HepG2 (cell line): ENCODE data around the gene SDK2. TPM values are rescaled to one million over a fixed set of nuclear protein-coding genes. Genes with fewer than 3 reads are reported as not detected.

Experiments
- ASH2L ChIP-seq: fragments of 300-600, 200-600 bp; sonication (generic); IDR thresholded peaks from 2 replicates; pipeline ENCODE4 v1.7.0; 2017; ENCODE audit warnings: low read depth, mild to moderate bottlenecking, moderate library complexity, mixed read lengths, low read length; ENCODE audit not compliant: insufficient read length
- BCL6 ChIP-seq: IDR thresholded peaks from 2 replicates; pipeline ENCODE4 v1.6.1; 2016; ENCODE audit warnings: missing genetic modification reagents, missing compliant biosample characterization
- CBFB ChIP-seq: sonication (generic); formaldehyde crosslinking; IDR thresholded peaks from 2 replicates; pipeline ENCODE4 v1.4.0; 2020; ENCODE audit warnings: missing genetic modification reagents
- EZH2 ChIP-seq: conservative IDR thresholded peaks from 2 replicates; pipeline ENCODE4 v1.6.1; 2012; ENCODE audit warnings: mild to moderate bottlenecking, low read depth, low read length, moderate library complexity
- GATAD2A ChIP-seq: IDR thresholded peaks from 2 replicates; pipeline ENCODE4 v1.6.1; 2016
- HOXA5 ChIP-seq: sonication (generic); formaldehyde crosslinking; IDR thresholded peaks from 2 replicates; pipeline ENCODE4 v1.4.0; 2020; ENCODE audit warnings: missing genetic modification reagents
- KAT2B ChIP-seq: fragments of 150-350 bp; IDR thresholded peaks from 2 replicates; pipeline ENCODE4 v1.6.1; 2014; ENCODE audit warnings: low read depth, low read length, borderline replicate concordance
- MXD4 ChIP-seq: IDR thresholded peaks from 2 replicates; pipeline ENCODE4 v1.6.1; 2016; ENCODE audit warnings: mild to moderate bottlenecking, missing biosample characterization, missing genetic modification reagents
- RBM39 ChIP-seq: fragments of 200-400 bp; formaldehyde crosslinking; IDR thresholded peaks from one replicate; pipeline ENCODE4 v1.6.1; 2018; ENCODE audit warnings: antibody characterized with exemption, mild to moderate bottlenecking, low read depth, low read length; ENCODE audit not compliant: poor library complexity, severe bottlenecking
- SIN3A ChIP-seq: IDR thresholded peaks from 2 replicates; pipeline ENCODE4 v1.6.1; 2011; ENCODE audit warnings: low read depth, mild to moderate bottlenecking, control low read depth, low read length, borderline replicate concordance
- SIN3B ChIP-seq: fragments of 150-350 bp; IDR thresholded peaks from 2 replicates; pipeline ENCODE4 v1.6.1; 2014; ENCODE audit warnings: low read length
- TBX2 ChIP-seq: sonication (generic); formaldehyde crosslinking; IDR thresholded peaks from 2 replicates; pipeline ENCODE4 v1.5.0; 2020; ENCODE audit warnings: missing genetic modification reagents, mild to moderate bottlenecking, borderline replicate concordance
- ZBTB7B ChIP-seq: sonication (generic); formaldehyde crosslinking; IDR thresholded peaks from 2 replicates; pipeline ENCODE4 v1.4.0; 2020; ENCODE audit warnings: missing genetic modification reagents
- ZFP36L1 ChIP-seq: sonication (generic); formaldehyde crosslinking; IDR thresholded peaks from 2 replicates; pipeline ENCODE4 v1.8.0; 2022; ENCODE audit warnings: mild to moderate bottlenecking, missing genetic modification reagents, moderate library complexity
- ZNF24 ChIP-seq: fragments of 450-650 bp; IDR thresholded peaks from 2 replicates; pipeline ENCODE4 v1.6.1; 2017; ENCODE audit warnings: antibody characterized with exemption, mild to moderate bottlenecking
- ZNF329 ChIP-seq: sonication (generic); formaldehyde crosslinking; IDR thresholded peaks from 2 replicates; pipeline ENCODE4 v1.9.0; 2021; ENCODE audit warnings: low read depth, mild to moderate bottlenecking, missing genetic modification reagents
- ZNF331 ChIP-seq: sonication (generic); formaldehyde crosslinking; IDR thresholded peaks from 2 replicates; pipeline ENCODE4 v1.4.0; 2020; ENCODE audit warnings: missing genetic modification reagents
- ZNF343 ChIP-seq: sonication (generic); formaldehyde crosslinking; IDR thresholded peaks from 2 replicates; pipeline ENCODE4 v1.4.0; 2020; ENCODE audit warnings: mild to moderate bottlenecking, missing genetic modification reagents
- ZNF550 ChIP-seq: sonication (generic); formaldehyde crosslinking; IDR thresholded peaks from 2 replicates; pipeline ENCODE4 v1.4.0; 2020; ENCODE audit warnings: mild to moderate bottlenecking, missing genetic modification reagents, borderline replicate concordance
- polyA plus RNA-seq, 8 experiments: library from polyadenylated mRNA; depleted of rRNA in 3 of 8; stranded (reverse) in 7 of 8; unstranded in 1 of 8; fragments of >200 nt; fragmentation: Illumina TruSeq in 4 of 8; extraction: Trizol in 4 of 8; gene quantifications; 2 replicates each; pipeline versions ENCODE4 v1.2.1 to v1.2.3, GENCODE V29; 2011 to 2016; ENCODE audit warnings: low read depth in 4 of 8, missing spikeins in 1 of 8, mixed read lengths in 1 of 8; ENCODE audit not compliant: insufficient read depth in 1 of 8
- total RNA-seq, 5 experiments: library from RNA; depleted of rRNA; stranded (reverse); fragments of >200 nt; fragmentation: Illumina TruSeq; extraction: Trizol; gene quantifications; 2 replicates each; pipeline ENCODE4 v1.2.3, GENCODE V29; 2016; ENCODE audit warnings: low read depth in 1 of 5
- TF ChIP-seq, protein P1 (sequence below): sonication (generic); formaldehyde crosslinking; IDR thresholded peaks from 2 replicates; pipeline ENCODE4 v1.5.1; 2020; ENCODE audit warnings: missing genetic modification reagents, mild to moderate bottlenecking, borderline replicate concordance
- TF ChIP-seq, protein P2 (sequence below): sonication (generic); formaldehyde crosslinking; IDR thresholded peaks from 2 replicates; pipeline ENCODE4 v1.4.0; 2020; ENCODE audit warnings: mild to moderate bottlenecking, missing genetic modification reagents
- TF ChIP-seq, protein P3 (sequence below): sonication (generic); formaldehyde crosslinking; IDR thresholded peaks from 2 replicates; pipeline ENCODE4; 2020; ENCODE audit warnings: missing genetic modification reagents, mild to moderate bottlenecking, borderline replicate concordance

Gene SDK2
- total and polyA plus RNA-seq, 2 of the 13 experiments (the other 11 are each of a cell fraction or from before 2014, with no cell fraction given) = not detected

DNA sequence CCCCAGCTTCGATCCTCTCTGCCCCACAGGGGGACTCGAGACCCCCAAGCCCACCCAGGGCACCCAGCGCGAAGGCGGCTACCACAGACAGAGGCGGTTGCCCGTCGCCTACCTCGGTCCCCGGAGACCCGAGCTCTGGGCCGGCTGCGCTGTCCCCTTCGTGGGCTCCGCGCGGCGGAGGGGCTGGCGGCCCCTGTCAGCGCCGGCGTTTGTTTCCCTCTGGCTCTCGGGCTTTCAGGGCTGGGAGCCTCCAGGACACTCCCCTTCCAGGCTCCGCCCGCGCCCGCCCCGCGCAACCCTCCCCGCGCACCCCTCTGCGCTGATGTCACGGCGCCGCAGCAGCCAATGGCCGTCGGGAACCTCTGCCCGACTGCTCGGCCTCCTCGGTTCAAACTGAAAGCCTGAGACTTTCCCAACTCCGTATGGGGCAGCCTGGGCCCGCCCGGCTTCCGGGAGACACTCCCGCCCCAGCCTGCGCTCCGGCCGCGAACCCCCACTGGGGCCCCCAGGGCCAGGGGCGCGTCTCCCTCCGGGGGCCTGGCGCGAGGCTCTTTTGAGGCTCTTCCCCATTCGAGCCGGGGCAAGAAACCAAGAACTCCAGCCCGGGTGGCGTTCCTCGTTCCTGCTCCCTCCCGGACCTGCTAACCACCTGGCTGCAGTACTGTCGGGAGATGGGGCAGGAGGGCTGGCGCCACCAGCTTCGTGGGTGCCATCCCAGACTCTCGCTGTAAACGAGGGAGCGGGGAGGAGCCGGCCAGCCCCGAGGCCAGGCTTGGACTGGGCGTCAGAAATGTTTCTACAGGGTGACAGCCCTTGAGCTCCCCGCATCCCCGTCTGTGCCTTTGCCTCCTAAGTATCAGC, 332.2 kb downstream of the SDK2 start, which contains the start of gene CDC42EP4 (continued):
- TF ChIP-seq, protein P1, sequence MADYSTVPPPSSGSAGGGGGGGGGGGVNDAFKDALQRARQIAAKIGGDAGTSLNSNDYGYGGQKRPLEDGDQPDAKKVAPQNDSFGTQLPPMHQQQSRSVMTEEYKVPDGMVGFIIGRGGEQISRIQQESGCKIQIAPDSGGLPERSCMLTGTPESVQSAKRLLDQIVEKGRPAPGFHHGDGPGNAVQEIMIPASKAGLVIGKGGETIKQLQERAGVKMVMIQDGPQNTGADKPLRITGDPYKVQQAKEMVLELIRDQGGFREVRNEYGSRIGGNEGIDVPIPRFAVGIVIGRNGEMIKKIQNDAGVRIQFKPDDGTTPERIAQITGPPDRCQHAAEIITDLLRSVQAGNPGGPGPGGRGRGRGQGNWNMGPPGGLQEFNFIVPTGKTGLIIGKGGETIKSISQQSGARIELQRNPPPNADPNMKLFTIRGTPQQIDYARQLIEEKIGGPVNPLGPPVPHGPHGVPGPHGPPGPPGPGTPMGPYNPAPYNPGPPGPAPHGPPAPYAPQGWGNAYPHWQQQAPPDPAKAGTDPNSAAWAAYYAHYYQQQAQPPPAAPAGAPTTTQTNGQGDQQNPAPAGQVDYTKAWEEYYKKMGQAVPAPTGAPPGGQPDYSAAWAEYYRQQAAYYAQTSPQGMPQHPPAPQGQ = peak; percentile 83; the same call in 1 of the 2 replicates
- peak; percentile 3; the same call in 1 of the 2 replicates for TF ChIP-seq BCL6 (CRISPR knock-in tag)
- no peak; the same call in 1 of the 2 replicates for TF ChIP-seq TBX2
- peak; percentile 81; the same call in 1 of the 2 replicates for TF ChIP-seq SIN3A
- TF ChIP-seq ZNF24 = no peak
- TF ChIP-seq ZFP36L1 (CRISPR knock-in tag) = peak; percentile 91; the same call in 1 of the 2 replicates
- 0 out of 2 replicates have a peak, but pooled peaks have one; percentile 21 for TF ChIP-seq ZNF343 (CRISPR knock-in tag)
- peak; percentile 37; the same call in 1 of the 2 replicates for TF ChIP-seq GATAD2A (CRISPR knock-in tag)
- TF ChIP-seq KAT2B = no peak
- TF ChIP-seq ZBTB7B (CRISPR knock-in tag) = peak; percentile 92; the same call in 1 of the 2 replicates
- TF ChIP-seq CBFB (CRISPR knock-in tag) = 0 out of 2 replicates have a peak, but pooled peaks have one; percentile 52
- TF ChIP-seq MXD4 = peak; percentile 76; the same call in 1 of the 2 replicates
- TF ChIP-seq, protein P2, sequence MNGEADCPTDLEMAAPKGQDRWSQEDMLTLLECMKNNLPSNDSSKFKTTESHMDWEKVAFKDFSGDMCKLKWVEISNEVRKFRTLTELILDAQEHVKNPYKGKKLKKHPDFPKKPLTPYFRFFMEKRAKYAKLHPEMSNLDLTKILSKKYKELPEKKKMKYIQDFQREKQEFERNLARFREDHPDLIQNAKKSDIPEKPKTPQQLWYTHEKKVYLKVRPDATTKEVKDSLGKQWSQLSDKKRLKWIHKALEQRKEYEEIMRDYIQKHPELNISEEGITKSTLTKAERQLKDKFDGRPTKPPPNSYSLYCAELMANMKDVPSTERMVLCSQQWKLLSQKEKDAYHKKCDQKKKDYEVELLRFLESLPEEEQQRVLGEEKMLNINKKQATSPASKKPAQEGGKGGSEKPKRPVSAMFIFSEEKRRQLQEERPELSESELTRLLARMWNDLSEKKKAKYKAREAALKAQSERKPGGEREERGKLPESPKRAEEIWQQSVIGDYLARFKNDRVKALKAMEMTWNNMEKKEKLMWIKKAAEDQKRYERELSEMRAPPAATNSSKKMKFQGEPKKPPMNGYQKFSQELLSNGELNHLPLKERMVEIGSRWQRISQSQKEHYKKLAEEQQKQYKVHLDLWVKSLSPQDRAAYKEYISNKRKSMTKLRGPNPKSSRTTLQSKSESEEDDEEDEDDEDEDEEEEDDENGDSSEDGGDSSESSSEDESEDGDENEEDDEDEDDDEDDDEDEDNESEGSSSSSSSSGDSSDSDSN (CRISPR knock-in tag) = peak; percentile 65; the same call in 1 of the 2 replicates
- no peak for TF ChIP-seq ZNF550
- peak; percentile 92 for TF ChIP-seq ZNF329 (CRISPR knock-in tag)
- TF ChIP-seq HOXA5 (CRISPR knock-in tag) = 0 out of 2 replicates have a peak, but pooled peaks have one; percentile 23
- peak; percentile 56 for TF ChIP-seq ZNF331
- 0 out of 2 replicates have a peak, but pooled peaks have one; percentile 51 for TF ChIP-seq SIN3B
- TF ChIP-seq RBM39 = peak; percentile 70
- TF ChIP-seq EZH2 = no peak
- TF ChIP-seq, protein P3, sequence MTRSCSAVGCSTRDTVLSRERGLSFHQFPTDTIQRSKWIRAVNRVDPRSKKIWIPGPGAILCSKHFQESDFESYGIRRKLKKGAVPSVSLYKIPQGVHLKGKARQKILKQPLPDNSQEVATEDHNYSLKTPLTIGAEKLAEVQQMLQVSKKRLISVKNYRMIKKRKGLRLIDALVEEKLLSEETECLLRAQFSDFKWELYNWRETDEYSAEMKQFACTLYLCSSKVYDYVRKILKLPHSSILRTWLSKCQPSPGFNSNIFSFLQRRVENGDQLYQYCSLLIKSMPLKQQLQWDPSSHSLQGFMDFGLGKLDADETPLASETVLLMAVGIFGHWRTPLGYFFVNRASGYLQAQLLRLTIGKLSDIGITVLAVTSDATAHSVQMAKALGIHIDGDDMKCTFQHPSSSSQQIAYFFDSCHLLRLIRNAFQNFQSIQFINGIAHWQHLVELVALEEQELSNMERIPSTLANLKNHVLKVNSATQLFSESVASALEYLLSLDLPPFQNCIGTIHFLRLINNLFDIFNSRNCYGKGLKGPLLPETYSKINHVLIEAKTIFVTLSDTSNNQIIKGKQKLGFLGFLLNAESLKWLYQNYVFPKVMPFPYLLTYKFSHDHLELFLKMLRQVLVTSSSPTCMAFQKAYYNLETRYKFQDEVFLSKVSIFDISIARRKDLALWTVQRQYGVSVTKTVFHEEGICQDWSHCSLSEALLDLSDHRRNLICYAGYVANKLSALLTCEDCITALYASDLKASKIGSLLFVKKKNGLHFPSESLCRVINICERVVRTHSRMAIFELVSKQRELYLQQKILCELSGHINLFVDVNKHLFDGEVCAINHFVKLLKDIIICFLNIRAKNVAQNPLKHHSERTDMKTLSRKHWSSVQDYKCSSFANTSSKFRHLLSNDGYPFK (CRISPR knock-in tag) = peak; percentile 56; the same call in 1 of the 2 replicates
- TF ChIP-seq ASH2L = peak; percentile 23
